ENCODE measurements around the gene C4orf36.

Gene C4orf36

GRCh38 chr4:86870442-86871069, 21.7 kb downstream of the C4orf36 start:
- TF ChIP-seq CTCF (IDR thresholded peaks at IDR 0.05) = no peak

- TF ChIP-seq CTCF (IDR thresholded peaks at IDR 0.05) = no peak
Observed at GRCh38 chr4:86857341-86858052, 34.7 kb downstream of the C4orf36 start.

GRCh38 chr4:86856896-86857295, 35.3 kb downstream of the C4orf36 start:
- TF ChIP-seq CTCF (IDR thresholded peaks at IDR 0.05) = no peak

GRCh38 chr4:86855572-86855971, 36.6 kb downstream of the C4orf36 start:
- peak; percentile 39; the same call in 1 of the 2 replicates for TF ChIP-seq CTCF (IDR thresholded peaks at IDR 0.05)

GRCh38 chr4:86853209-86853608, 39.0 kb downstream of the C4orf36 start:
- TF ChIP-seq CTCF (IDR thresholded peaks at IDR 0.05) = no peak

GRCh38 chr4:86848732-86849619, 43.2 kb downstream of the C4orf36 start, which contains the start of gene SLC10A6:
SLC10A6 (minus strand) TSS chr4:86849384; CDS start chr4:86849115, 269 bp downstream.
- TF ChIP-seq CTCF (IDR thresholded peaks at IDR 0.05) = no peak

GRCh38 chr4:86848136-86848535, 44.1 kb downstream of the C4orf36 start:
- TF ChIP-seq CTCF (IDR thresholded peaks at IDR 0.05) = no peak

All from LNCAP (cell line).